PFSK-1 (cell line): ENCODE measurements around the gene VWF.

Experiments
- FOXP2 ChIP-seq: optimal IDR thresholded peaks from 2 replicates; pipeline ENCODE3; 2011; ENCODE audit warnings: borderline replicate concordance, control low read depth, inconsistent platforms; ENCODE audit not compliant: insufficient read depth; ENCODE audit errors: extremely low read length, extremely low read depth
- POLR2AphosphoS5 ChIP-seq: IDR thresholded peaks from 2 replicates; pipeline ENCODE4 v1.6.1; 2012; ENCODE audit warnings: low read depth, mild to moderate bottlenecking, control low read depth, low read length, moderate library complexity
- SIN3A ChIP-seq: IDR thresholded peaks from 2 replicates; pipeline ENCODE4 v1.6.1; 2012; ENCODE audit warnings: mild to moderate bottlenecking, low read length, moderate library complexity, borderline replicate concordance; ENCODE audit not compliant: insufficient read depth
- TAF1 ChIP-seq: IDR thresholded peaks from 2 replicates; pipeline ENCODE4 v1.6.1; 2012; ENCODE audit warnings: low read length, control low read depth, borderline replicate concordance; ENCODE audit not compliant: insufficient read depth
- TF ChIP-seq, protein P1 (sequence below), 2 experiments: IDR thresholded peaks; 2 replicates each; pipeline versions ENCODE4 v1.6.1 to v1.8.0; 2011 to 2012; ENCODE audit warnings: low read depth in 2 of 2, low read length in 2 of 2, control low read depth in 1 of 2, inconsistent platforms in 1 of 2, mild to moderate bottlenecking in 1 of 2, moderate library complexity in 1 of 2; ENCODE audit not compliant: insufficient read depth in 1 of 2

Gene VWF

DNA sequence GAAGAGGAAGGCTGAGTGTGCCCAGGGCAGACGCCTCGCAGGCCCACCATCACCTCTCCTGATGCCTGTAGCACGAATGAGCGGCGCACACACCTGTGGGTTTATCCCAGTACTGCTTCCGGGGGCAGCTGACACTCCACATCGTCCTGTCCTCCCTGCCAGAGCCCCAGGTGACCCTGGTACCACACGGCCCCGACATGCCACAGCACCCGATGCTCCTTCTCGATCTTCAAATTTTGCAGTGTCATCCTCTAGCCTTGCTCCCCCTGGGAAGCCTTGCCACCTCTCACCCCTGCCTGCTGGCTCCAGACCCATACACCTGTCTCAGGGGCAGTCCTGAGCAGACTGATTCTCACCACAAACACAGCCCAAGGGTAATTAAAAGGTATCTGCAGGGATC lies 220.0 kb downstream of the VWF start:
- TF ChIP-seq FOXP2 (no peak), SIN3A (no peak), TAF1 (no peak), POLR2AphosphoS5 (no peak)
- TF ChIP-seq, protein P1, sequence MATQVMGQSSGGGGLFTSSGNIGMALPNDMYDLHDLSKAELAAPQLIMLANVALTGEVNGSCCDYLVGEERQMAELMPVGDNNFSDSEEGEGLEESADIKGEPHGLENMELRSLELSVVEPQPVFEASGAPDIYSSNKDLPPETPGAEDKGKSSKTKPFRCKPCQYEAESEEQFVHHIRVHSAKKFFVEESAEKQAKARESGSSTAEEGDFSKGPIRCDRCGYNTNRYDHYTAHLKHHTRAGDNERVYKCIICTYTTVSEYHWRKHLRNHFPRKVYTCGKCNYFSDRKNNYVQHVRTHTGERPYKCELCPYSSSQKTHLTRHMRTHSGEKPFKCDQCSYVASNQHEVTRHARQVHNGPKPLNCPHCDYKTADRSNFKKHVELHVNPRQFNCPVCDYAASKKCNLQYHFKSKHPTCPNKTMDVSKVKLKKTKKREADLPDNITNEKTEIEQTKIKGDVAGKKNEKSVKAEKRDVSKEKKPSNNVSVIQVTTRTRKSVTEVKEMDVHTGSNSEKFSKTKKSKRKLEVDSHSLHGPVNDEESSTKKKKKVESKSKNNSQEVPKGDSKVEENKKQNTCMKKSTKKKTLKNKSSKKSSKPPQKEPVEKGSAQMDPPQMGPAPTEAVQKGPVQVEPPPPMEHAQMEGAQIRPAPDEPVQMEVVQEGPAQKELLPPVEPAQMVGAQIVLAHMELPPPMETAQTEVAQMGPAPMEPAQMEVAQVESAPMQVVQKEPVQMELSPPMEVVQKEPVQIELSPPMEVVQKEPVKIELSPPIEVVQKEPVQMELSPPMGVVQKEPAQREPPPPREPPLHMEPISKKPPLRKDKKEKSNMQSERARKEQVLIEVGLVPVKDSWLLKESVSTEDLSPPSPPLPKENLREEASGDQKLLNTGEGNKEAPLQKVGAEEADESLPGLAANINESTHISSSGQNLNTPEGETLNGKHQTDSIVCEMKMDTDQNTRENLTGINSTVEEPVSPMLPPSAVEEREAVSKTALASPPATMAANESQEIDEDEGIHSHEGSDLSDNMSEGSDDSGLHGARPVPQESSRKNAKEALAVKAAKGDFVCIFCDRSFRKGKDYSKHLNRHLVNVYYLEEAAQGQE (IDR thresholded peaks at IDR 0.05; ENCODE audit: insufficient read depth in 1 of 2, low read depth in 2 of 2, low read length in 2 of 2): no peak

DNA sequence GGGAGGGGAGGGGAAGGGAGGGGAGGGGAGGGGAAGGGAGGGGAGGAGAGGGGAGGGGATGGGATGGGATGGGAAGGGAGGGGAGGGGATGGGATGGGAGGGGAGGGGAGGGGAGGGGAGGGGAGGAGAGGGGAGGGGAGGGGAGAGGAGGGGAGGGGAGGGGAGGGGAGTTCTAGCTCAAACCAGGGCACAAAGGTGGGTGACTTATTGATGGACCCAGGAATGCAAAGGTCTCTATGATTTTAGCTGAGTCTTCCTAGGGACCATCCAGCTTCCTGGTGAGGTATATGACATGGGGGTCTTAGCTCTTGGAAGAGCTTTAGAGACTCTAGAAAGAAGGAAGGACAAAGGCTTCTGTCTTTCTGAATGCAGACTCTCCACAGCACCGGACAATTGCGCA lies 221.7 kb downstream of the VWF start:
- TF ChIP-seq TAF1 (no peak), POLR2AphosphoS5 (no peak), SIN3A (no peak), FOXP2 (no peak)
- TF ChIP-seq, protein P1 (IDR thresholded peaks at IDR 0.05; ENCODE audit: insufficient read depth in 1 of 2, low read depth in 2 of 2, low read length in 2 of 2): no peak

DNA sequence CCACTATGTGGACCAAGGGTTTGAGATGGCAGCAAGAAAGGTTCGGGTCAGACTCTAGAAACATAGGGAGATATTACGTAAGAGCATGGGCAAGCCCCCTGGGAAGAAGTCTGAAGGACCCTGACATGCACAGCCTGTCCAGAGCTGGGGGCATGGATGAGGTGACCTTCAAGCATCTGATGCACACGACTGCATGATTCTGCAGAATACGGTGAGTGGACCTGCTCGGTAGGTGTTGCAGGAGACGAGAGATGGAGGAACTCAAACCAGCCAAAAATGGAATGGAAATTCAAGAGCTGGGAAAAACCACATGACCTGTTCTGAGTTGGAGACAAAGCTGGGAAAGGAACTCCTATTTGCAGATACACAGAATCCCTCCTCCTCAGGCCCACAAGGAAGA lies 223.1 kb downstream of the VWF start:
- TF ChIP-seq SIN3A (no peak), TAF1 (no peak), FOXP2 (no peak), POLR2AphosphoS5 (no peak)
- TF ChIP-seq, protein P1 (IDR thresholded peaks at IDR 0.05; ENCODE audit: insufficient read depth in 1 of 2, low read depth in 2 of 2, low read length in 2 of 2): no peak

DNA sequence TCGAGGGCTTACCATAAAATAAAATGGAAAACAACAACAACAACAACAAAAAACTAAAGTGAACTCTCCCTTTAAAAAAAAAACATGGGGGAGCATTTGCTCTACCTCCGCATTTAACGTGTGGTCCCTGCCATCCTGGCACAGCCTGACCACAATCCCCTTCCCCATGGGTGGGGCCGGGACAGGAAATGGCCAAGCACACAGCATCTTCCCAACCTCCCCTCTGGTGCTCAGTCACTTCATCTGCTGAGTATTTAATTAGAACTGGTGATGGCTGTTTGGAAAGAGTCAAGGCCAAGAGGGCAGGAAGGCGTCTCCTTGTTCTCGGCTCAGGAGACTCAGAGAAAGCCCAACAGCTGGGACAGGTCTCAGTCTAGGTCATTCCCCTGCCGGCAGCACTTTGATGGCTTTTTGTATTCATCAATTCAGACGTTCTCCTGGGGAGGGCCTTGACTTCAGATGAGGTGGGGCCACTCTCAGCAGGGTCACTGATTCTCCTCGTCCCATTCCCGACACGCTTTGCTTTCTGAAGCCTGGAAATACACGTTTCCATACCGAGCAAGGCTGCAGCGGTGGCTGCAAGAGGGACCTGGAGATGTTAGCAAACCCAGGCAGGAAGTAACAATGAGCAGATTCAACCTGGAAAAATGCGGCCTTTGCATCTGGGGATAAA lies 223.8 kb downstream of the VWF start:
- TF ChIP-seq POLR2AphosphoS5: no peak
- TF ChIP-seq, protein P1 (IDR thresholded peaks at IDR 0.05; ENCODE audit: insufficient read depth in 1 of 2, low read depth in 2 of 2, low read length in 2 of 2): no peak

DNA sequence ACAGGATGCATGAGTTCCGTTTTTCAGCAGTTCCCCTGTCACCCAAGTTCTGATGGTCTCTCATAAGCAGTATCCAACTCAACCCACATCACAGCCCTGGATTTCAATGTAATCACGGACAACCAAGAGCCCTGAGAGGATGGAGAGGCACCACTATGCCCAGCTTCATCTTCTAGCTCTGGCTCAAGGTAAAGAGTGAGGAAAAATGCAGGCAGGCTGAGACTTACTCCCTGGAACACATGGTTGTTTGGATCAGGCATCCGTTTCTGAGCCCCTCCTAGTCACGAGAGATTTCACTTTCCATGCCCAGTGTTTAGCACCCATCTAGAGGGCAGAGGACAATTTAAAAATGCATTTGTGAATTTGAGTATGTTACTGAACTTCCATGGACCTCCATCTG lies 224.4 kb downstream of the VWF start:
- TF ChIP-seq POLR2AphosphoS5 (no peak), SIN3A (no peak), TAF1 (no peak), FOXP2 (no peak)
- TF ChIP-seq, protein P1 (IDR thresholded peaks at IDR 0.05; ENCODE audit: insufficient read depth in 1 of 2, low read depth in 2 of 2, low read length in 2 of 2): no peak
